Measurements from ENCODE around the gene UNC5A.

UNC5A gene

DNA sequence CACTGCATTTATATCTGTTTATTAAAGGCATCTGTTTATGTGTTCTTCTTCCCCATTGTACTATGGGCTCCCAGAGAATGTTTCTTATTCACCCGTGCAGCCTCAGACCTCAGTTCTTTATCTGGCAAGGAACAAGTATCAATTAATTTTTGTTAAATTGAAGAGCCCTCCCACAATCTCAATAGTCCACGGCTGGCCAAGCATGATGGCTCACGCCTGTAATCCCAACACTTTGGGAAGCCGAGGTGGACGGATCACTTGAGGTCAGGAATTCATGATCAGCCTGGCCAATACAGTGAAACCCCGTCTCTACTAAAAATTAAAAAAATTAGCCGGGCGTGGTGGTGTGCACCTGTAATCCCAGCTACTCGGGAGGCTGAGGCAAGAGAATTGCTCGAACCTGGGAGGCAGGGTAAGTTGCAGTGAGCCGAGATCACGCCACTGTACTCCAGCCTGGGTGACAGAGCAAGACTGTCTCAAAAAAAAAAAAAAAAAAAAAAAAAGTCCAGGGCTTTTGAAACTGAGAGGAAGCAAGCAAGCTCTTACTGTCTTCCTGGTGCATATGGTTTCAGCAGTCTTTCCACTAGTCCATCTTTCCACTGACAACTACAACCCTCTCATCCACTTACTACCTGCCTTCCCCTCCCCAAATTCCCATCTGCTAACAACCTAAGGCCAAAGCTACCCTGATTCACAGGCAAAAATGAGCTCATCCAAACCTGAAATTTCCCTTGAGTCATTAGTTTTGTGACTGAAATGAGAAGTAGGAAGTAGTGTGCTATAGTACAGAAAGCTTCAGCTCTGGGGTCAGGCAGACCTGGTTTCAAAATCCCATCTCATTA, 91.1 kb downstream of the UNC5A start:
- no peak for DNase-seq

DNA sequence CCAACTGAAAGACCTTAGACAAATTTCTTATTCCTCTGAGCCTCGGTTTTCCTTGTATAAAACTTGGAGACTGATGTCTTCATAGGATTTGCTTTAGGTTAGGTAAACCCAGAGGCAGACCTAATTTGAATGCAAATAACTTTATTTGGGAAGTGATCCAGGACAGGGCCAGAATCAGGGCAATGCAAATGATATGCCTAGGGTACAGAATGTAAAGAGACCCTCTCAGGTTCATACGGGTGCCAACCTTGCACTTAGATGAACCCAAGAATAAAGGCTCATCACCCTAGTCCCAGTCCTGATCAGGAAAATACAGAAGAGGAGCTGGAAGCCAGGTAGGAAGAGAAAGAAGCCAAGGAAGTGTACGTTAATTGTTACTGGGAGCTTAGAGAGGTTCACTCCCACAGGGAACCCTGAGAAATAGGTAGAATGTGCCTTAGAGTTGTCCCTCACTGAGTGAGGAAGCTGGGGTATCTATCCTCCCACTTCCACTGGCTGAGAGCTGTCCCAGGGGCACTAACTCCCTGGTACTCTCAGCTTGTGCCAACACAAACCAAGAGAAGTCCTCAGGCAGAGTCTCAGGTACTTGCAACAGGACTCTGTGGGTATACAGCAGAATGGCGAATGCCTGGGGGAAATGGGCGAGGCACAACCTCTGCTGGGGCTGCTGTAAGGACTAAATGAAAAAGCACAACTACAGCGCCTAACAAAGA, 91.9 kb downstream of the UNC5A start:
- DNase-seq = no peak

DNA sequence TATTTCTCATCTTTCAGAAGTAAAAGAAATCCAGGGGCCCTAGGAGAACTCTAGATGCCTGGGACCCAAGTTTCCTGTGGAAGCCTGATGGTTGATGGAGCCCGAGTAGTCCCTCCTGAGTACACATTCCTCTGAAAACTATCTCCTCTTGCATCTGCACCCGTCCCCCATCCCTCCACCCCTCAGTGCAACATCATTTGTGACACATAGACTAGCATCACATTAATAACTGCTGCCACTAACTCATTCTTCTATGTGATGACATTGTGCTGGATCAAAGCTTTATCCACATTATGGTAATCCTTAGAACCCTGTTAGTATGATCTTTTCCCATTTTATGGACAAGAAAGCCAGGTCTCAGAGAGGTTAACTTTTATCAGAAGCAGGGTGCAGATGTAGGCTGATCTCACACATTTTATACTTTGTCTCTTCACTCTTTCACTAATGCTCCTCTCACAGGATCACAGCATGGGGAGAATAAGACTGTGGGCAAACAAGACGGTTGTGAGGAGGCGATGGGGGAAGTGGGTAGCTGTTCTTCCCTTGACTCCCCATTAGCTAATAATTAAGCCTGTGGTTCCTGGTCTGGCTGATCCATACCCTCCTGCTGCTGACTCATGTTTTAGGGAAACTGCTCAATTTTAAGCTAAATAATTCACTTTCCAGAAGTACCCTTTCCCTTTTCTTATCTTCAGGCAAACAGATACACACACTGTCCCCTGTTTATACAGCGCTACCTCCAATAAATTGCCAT, 92.7 kb downstream of the UNC5A start:
- DNase-seq = no peak

DNA sequence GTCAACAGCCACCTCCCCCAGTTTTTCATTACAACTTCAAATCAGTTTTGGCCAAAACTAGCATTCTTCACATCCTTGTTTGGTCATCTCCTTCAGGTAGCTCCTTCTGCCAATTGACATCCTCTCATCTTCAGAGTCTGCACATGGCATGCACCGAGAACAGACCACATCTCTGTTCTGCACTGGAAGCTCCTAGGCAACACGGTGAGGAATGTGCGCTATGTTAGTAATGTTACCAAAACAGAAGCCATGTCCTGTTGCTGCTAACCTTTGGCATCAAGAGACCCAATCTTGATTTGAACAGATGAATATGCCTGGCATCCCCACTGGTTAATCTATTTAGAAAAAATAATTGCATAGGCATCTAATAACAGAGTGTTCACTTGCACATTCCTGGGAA, 93.9 kb downstream of the UNC5A start:
- no peak for DNase-seq

DNA sequence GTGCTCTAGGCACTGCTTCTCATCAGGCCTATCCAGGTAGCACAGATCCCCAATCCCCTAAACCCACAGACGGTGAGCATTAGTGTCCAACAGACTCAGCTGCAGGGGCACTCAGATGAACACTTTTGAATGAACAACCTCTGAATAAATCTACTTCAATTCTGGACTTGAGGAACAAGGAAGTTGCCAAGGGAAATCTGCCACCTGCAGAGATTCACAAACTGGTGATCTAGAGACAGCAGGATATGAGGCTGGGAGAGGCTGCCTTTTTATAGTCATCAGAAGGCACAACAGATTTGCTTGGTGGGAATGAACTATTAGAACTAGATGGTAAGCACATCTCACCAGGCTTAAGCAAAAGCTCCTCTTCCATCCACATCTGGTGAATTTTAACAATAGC, 95.8 kb downstream of the UNC5A start:
- DNase-seq = no peak

DNA sequence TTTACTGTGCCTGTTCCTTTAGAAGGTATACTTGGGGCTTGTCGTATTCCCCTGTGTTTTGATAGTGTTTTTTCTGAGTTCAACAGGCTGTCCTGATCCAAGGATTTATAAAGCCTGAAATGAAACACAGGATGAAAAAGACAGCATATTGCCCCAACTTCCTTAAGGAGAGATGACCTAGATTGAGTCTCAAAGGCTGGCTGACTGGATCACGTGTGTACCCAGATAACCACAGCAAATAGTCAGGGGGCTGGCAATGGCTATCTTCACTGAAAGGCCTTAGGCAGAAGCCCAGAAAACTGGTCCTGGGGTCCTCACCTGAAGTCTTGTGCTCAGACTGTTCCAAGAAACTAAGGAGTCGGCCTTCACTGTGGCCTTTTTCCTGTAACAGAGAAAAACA, 96.4 kb downstream of the UNC5A start:
- no peak for DNase-seq

DNA sequence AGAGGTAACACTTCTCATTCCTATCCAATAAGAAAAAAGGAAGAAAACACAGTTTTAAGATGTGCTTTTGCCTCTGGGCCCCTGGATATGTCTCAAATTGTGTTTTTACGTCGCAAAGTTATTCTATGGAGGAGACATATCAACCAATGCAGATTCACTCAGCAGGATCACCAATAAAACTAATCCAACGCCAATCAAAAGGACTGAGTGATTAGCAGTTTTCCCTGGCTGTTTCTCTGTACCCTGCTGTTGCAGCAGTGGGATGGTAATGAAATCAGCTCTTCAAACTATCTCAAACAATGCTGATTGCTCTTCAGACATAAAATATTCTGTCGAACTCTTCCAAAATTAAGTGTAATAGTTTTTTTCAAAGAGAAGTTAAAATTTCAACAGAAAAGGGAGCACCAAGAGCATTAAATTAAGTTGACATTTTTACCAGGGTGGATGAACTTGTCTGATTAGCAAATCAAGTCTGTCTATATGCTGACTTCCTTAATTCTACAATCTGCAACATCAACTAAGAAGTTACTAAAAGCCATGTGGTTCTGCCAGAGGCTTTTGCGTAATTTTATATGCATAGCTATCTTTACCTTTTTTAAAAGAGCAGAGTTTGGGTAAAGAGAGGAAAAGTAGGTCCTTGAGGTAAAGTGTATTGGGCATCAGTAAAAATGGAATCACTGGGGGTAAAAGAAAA, 98.5 kb downstream of the UNC5A start:
- no peak for DNase-seq

DNA sequence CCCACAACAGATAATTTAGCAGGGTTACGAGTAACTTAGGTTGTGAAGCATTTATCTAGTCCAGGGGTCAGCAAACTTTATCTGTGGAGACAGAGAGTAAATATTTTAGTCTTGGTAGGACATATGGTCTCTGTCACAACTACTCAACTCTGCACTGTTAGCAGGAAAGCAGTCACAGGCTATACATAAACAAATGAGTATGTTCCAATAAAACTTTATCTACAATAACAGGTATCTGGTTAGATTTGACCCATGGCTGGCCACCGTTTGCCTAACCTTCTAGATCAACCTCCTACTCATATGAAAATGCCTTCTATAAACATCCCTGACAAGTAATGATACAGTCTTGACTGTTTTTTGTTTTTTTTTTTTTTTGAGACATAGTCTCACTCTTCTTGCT, 101.8 kb downstream of the UNC5A start:
- DNase-seq = no peak

DNA sequence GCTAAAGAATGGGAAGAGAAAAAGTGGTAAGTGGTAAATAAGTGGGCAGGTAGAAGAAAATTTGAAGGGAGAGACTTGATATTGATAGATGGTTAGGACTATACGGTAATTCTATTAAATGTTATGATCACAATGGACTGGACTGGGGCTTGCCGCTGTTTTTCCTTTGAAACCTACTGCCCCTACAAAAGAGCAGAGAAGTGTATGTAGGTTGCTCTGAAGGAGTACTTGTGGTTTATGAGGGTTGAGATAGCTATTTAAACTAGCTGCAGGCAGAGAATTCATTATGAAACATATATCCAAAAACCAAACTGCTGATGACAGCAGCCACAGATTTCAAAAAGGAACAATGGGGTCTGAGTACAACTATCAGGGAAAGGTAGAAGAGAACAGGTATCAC, 105.5 kb downstream of the UNC5A start:
- no peak for DNase-seq

DNA sequence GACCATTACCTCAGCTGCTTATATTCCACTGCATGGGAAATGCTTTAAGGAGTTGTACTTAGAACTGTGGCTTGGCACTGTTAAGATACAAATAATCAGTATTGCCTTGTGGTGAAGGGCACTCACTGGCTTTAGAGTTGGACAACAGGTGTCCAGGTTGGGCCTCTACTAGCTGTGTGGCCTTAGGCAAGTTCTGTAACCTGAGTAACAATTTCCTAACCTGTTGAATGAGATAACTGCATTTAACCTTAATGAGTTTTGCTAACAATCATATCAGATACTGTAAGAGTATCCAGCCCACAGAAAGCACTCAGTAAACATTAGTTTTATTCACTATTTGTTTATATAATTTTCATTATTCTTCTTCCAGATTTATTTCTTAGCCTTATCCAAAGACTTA, 106.0 kb downstream of the UNC5A start:
- no peak for DNase-seq

DNA sequence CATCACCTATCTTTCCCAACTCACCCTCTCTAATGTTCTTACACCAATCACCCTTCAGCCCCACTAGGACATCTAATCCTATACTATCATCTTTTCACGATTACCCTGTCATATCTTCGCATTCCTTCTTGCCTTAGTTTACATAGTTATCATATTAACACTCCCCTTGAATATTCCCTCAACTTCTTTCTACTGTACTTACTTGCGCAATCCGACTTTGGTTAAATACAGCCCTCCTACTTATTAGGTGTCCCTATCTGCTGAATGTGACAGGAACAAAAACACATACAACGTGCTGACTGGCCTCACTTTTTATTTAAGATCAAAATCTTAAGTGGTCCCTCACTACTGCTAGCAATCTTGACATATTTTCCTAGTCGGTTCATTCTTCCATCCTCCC, 108.3 kb downstream of the UNC5A start:
- no peak for DNase-seq

DNA sequence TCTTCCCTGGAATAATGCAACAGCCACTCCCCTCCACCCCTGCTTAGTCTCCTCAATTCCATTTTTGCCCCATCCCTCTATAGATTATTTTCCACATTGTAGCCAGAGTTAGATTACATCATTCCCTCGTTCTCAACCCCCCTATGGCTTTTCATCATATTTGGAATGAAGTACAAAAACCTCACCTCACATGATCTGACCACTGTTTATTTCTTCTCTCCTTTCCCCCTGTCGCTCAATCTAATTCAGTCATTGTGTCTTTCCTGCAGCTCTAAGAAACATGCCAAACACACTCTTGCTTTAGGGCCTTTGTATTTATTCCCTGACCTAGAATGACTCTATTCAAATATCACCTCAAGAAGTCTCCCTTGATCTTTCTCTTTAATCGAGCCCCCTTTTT, 111.4 kb downstream of the UNC5A start:
- no peak for DNase-seq

DNA sequence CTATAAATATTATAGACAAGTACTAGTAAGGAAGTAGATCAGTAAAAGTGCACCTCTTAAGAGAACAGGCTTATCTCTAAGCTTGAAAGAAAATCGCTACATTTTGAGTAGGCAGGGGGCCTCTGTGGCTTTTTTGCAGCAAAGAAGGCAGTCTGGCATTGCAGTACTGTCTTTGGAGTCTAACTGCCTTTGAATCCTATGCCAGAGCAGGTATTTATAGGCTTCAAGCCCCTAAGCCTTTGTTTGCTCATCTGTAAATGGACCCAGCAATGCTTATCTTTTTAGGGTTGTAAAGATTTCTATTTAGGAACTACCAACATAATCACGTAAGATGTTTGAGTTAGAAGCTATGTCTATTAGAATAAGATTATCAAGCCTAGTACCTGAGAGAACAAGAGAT, 112.5 kb downstream of the UNC5A start:
- DNase-seq = no peak

DNA sequence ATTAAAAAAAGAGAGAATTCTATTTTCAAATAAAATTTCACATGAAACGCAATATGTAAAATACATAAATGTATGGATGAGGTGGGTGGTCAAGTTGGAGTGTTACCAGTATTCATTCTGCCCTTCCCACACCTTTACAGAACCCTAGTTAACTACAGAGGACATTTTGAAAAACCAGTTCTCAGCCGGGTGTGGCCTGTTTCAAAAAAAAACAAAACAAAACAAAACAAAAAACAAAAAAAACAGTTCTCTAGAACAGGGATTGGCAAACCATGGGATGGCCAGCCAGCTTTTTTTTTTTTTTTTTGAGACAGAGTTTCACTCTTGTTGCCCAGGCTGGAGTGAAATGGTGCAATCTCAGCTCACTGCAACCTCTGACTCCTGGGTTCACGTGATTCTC, 117.2 kb downstream of the UNC5A start:
- DNase-seq = no peak

DNA sequence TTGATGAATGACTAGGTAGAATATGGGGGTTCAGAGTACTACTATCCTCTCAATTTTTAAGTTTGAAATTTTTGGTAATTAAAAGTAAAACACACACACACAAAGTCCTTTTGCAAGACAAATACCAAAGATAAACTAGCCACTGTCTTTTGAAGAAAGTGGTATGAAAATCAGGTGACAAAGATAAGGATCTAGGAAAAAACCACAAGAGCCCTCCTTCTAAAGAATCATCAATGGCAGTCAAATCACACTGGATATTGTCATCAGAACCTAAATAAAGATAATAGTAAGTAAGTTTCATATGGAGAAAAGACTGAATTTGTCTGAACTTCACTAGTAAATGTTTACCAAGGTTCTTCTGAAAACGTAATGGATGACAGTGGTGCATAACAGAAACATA, 119.3 kb downstream of the UNC5A start:
- DNase-seq = no peak
